B cell (primary cell): ENCODE data around the gene ECM2.

ENCODE experiments used
- EZH2 ChIP-seq: IDR thresholded peaks from 2 replicates; pipeline ENCODE4 v1.6.1; 2012; ENCODE audit warnings: borderline replicate concordance, low read depth, mild to moderate bottlenecking, moderate library complexity, low read length; ENCODE audit not compliant: insufficient read depth, poor library complexity, severe bottlenecking
- TF ChIP-seq, protein P1 (sequence below): fragments of 200-600 bp; IDR thresholded peaks from one replicate; pipeline ENCODE4 v1.8.0; 2022; ENCODE audit warnings: antibody characterized with exemption, mild to moderate bottlenecking

- no peak for TF ChIP-seq EZH2
- TF ChIP-seq, protein P1, sequence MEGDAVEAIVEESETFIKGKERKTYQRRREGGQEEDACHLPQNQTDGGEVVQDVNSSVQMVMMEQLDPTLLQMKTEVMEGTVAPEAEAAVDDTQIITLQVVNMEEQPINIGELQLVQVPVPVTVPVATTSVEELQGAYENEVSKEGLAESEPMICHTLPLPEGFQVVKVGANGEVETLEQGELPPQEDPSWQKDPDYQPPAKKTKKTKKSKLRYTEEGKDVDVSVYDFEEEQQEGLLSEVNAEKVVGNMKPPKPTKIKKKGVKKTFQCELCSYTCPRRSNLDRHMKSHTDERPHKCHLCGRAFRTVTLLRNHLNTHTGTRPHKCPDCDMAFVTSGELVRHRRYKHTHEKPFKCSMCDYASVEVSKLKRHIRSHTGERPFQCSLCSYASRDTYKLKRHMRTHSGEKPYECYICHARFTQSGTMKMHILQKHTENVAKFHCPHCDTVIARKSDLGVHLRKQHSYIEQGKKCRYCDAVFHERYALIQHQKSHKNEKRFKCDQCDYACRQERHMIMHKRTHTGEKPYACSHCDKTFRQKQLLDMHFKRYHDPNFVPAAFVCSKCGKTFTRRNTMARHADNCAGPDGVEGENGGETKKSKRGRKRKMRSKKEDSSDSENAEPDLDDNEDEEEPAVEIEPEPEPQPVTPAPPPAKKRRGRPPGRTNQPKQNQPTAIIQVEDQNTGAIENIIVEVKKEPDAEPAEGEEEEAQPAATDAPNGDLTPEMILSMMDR: no peak
Measured at GRCh38 chr9:92482805-92483204, 53.0 kb downstream of the ECM2 start.
